NCI-H2196 treated with DMSO at 0.1 percent for 48 hours (cell line): Measurements from ENCODE around the gene MBD3.
"Not testable (repeated sequence)": the region's sequence is repeated elsewhere in the genome, so short reads cannot be mapped to it uniquely, and the experiment has no call there.

ENCODE experiments used
- DNase-seq: peaks from one replicate; lab custom pipeline; 2025; ENCODE audit not compliant: unreplicated experiment; lab: John Stamatoyannopoulos, UW

Gene MBD3

GRCh38 chr19:1549332-1549945 lies 43.2 kb downstream of the MBD3 start:
- no peak for DNase-seq

GRCh38 chr19:1540365-1540925 lies 52.2 kb downstream of the MBD3 start:
- no peak for DNase-seq

GRCh38 chr19:1539749-1540148 lies 52.9 kb downstream of the MBD3 start:
- DNase-seq = not testable (repeated sequence)

- no peak for DNase-seq
These were observed 53.7 kb downstream of the MBD3 start for GRCh38 chr19:1538978-1539377.

- not testable (repeated sequence) for DNase-seq
These were observed 57.0 kb downstream of the MBD3 start for GRCh38 chr19:1535699-1536098.

GRCh38 chr19:1534972-1535371 lies 57.7 kb downstream of the MBD3 start:
- no peak for DNase-seq

GRCh38 chr19:1533510-1534150 lies 59.0 kb downstream of the MBD3 start:
- no peak for DNase-seq

- DNase-seq = no peak
These were observed 60.7 kb downstream of the MBD3 start for GRCh38 chr19:1532003-1532402.

GRCh38 chr19:1531587-1531986 lies 61.1 kb downstream of the MBD3 start:
- DNase-seq = no peak

GRCh38 chr19:1530856-1531255 lies 61.8 kb downstream of the MBD3 start:
- not testable (repeated sequence) for DNase-seq

GRCh38 chr19:1529430-1529816 lies 63.2 kb downstream of the MBD3 start:
- DNase-seq = no peak

- no peak for DNase-seq
These were observed 63.9 kb downstream of the MBD3 start for GRCh38 chr19:1528596-1529429.

GRCh38 chr19:1527650-1528309 lies 64.9 kb downstream of the MBD3 start:
- no peak for DNase-seq

- no peak for DNase-seq
These were observed 65.6 kb downstream of the MBD3 start for GRCh38 chr19:1526979-1527649.

- no peak for DNase-seq
These were observed 66.4 kb downstream of the MBD3 start for GRCh38 chr19:1526066-1526778.

- no peak for DNase-seq
These were observed 67.3 kb downstream of the MBD3 start for GRCh38 chr19:1525343-1525742.

- DNase-seq = no peak
These were observed 67.7 kb downstream of the MBD3 start for GRCh38 chr19:1524972-1525325.

GRCh38 chr19:1524287-1524971 lies 68.2 kb downstream of the MBD3 start:
- DNase-seq = no peak
